DND-41 (cell line): ENCODE data around the gene PDE1C.

ENCODE experiments used
- CTCF ChIP-seq: IDR thresholded peaks from 2 replicates; pipeline ENCODE4 v1.5.1; 2012; ENCODE audit warnings: borderline replicate concordance, low read length, moderate library complexity, mild to moderate bottlenecking; ENCODE audit not compliant: poor library complexity, severe bottlenecking; ENCODE audit errors: extremely low read depth
- EZH2 ChIP-seq: IDR thresholded peaks from 3 replicates; pipeline ENCODE4 v1.6.1; 2012; ENCODE audit warnings: borderline replicate concordance, low read depth, mild to moderate bottlenecking, moderate library complexity, low read length, inconsistent platforms; ENCODE audit not compliant: severe bottlenecking

DNA sequence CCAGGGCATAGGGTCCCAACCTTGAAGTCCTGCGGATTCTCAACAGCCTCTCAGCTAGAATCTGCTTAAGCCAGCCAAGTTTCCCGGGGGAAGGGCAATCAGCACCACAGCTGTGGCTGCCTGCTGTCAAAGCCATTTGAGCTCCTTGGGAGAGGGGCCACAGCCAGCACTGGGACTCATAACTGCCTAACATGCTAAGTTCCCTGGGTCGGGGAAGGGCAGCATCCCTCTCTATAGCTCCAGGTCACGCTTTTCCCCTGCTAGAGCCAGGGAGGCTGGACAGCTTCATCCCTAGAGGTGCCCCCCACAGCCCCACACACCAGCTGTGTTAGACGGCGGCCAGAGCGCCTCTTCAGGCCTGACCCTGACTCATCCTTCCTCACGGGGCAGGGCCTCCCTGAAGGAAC, 49.6 kb upstream of the PDE1C start:
- no peak for TF ChIP-seq CTCF
- TF ChIP-seq EZH2: no peak
